Uterus (tissue), 4 donors: ENCODE data around the gene BMPR1A. TPM values are rescaled to one million over a fixed set of nuclear protein-coding genes. Genes with fewer than 3 reads are reported as not detected.
A peak's percentile ranks its signal among the peaks of the same experiment; 100 is the strongest.
"Not testable (repeated sequence)": the region's sequence is repeated elsewhere in the genome, so short reads cannot be mapped to it uniquely, and the experiment has no call there.

Experiments
- DNase-seq, 2 donors: peaks; one replicate each; pipeline ENCODE4 v3.0.0-alpha.2; 2019 to 2020
- H3K27ac ChIP-seq, 2 donors: fragments of 200-600 bp; sonication (generic); 1 replicate in 1 of 2; 2 replicates in 1 of 2; pipeline ENCODE4 v1.5.1; 2016 to 2018
- H3K27me3 ChIP-seq, 2 donors: fragments of 200-600 bp; sonication (generic); one replicate each; pipeline ENCODE4 v1.5.1; 2018 to 2019; ENCODE audit warnings: control low read depth in 1 of 2
- H3K36me3 ChIP-seq, 2 donors: fragments of 200-600 bp; sonication (generic); one replicate each; pipeline ENCODE4 v1.5.1; 2019; ENCODE audit warnings: control low read depth in 1 of 2
- H3K4me1 ChIP-seq, 2 donors: fragments of 200-600 bp; sonication (generic); one replicate each; pipeline ENCODE4 v1.5.1; 2018 to 2019; ENCODE audit warnings: control low read depth in 1 of 2
- H3K4me3 ChIP-seq, 2 donors: fragments of 200-600 bp; sonication (generic); 1 replicate in 1 of 2; 2 replicates in 1 of 2; pipeline ENCODE4 v1.5.1; 2018 to 2019; ENCODE audit warnings: mild to moderate bottlenecking in 1 of 2
- H3K9me3 ChIP-seq, 2 donors: fragments of 200-600 bp; sonication (generic); one replicate each; pipeline ENCODE4 v1.5.1; 2019; ENCODE audit warnings: control low read depth in 1 of 2
- CTCF ChIP-seq, 4 experiments: fragments of 200-600 bp in 2 of 4; fragments of 450-650 bp in 2 of 4; sonication (generic) in 2 of 4; IDR thresholded peaks; one replicate each; pipeline ENCODE4 v1.5.1; 2016 to 2019; ENCODE audit warnings: antibody characterized with exemption in 4 of 4, mild to moderate bottlenecking in 2 of 4, moderate library complexity in 1 of 4
- POLR2A ChIP-seq, 2 donors: fragments of 450-650 bp; IDR thresholded peaks; one replicate each; pipeline ENCODE4 v1.6.1; 2016; ENCODE audit warnings: antibody characterized with exemption in 2 of 2, mild to moderate bottlenecking in 1 of 2, moderate library complexity in 1 of 2
- intact Hi-C: fragments of 100-400 bp; cut with DNase I; formaldehyde crosslinking; loops from one replicate; pipeline ENCODE4 v1.15.1; 2023; ENCODE audit warnings: low total_unique reads
- total RNA-seq, 4 donors: library from RNA; depleted of rRNA in 3 of 4; stranded (reverse); fragments of >200 nt in 3 of 4; gene quantifications; one replicate each; pipeline versions ENCODE4 v1.1.0 to v1.2.4, GENCODE V29; 2014 to 2023
- donor health status: DM: yes; HTN: yes; CAD: no.

Gene BMPR1A
- total RNA-seq, 4 donors from 2014 or later, result 27.4 to 175 (median 69.2) TPM

- no peak for DNase-seq
- intact Hi-C loops, result no loop called here
- Histone ChIP-seq H3K9me3 (no peaks in the 10 kb centered on the region), H3K4me1 (no peaks in the 10 kb centered on the region), H3K27ac (peak overlapping the region in 1 of 2 donors; percentile 30), H3K36me3 (no peaks in the 10 kb centered on the region), H3K27me3 (no peaks in the 10 kb centered on the region), H3K4me3 (no peak overlapping the region)
- TF ChIP-seq POLR2A (IDR thresholded peaks at IDR 0.05) (no peak), CTCF (IDR thresholded peaks at IDR 0.05) (no peak)
These were observed 175.5 kb downstream of the BMPR1A start for GRCh38 chr10:86931872-86932271.

DNA sequence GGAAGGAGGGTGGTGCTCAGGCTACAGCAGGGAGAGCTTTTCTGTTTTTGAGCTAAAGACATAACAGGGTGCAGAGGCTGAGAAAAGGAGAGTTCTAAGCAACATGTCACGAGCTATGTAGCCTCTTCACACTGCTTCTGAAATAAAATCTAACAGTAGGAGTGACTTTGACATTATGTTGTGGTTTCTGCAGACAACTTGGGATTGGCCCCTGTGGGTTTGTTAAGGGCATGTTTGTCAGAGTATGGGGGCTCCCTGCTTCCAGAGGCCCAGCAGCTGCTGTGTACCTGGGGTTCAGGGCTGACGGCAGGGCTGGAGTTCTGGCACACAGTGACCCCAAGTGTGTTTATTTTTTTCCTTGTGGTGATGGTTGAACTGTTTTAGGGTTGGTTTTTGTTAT is 176.3 kb downstream of the BMPR1A start:
- TF ChIP-seq CTCF (IDR thresholded peaks at IDR 0.05) (no peak), POLR2A (IDR thresholded peaks at IDR 0.05) (no peak)
- no peak overlapping the region for H3K4me3 ChIP-seq
- no peaks in the 10 kb centered on the region for H3K36me3 ChIP-seq
- no peaks in the 10 kb centered on the region for H3K4me1 ChIP-seq
- H3K27me3 ChIP-seq, result no peaks in the 10 kb centered on the region
- DNase-seq, result no peak
- H3K27ac ChIP-seq, result no peak overlapping the region
- H3K9me3 ChIP-seq, result no peaks in the 10 kb centered on the region
- intact Hi-C loops, result no loop called here

DNA sequence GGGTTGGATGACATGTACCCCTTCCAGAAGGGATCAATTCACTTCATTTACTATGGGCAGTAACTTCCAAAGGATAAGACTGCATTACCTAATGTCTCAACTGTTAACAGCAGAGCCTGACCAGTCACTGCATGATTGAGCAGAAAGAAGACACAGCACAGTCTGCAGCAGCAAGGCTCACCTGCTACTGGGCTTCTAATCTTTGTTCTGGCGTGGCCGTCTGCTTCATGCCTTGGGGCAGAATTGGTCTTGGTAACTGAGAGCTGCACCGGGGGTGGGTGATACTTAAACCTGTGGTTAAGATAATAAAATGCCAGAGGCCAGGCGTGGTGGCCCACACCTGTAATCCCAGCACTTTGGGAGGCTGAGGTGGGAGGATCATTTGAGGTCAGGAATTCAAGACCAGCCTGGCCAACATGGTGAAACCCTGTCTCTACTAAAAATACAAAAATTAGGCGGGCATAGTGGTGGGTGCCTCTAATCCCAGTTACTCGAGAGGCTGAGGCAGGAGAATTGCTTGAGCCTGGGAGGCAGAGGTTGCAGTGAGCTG is 177.8 kb downstream of the BMPR1A start:
- H3K4me1 ChIP-seq, H3K4me3 ChIP-seq, intact Hi-C loops, H3K27ac ChIP-seq, H3K9me3 ChIP-seq, H3K36me3 ChIP-seq, DNase-seq, H3K27me3 ChIP-seq: not testable (repeated sequence)

DNA sequence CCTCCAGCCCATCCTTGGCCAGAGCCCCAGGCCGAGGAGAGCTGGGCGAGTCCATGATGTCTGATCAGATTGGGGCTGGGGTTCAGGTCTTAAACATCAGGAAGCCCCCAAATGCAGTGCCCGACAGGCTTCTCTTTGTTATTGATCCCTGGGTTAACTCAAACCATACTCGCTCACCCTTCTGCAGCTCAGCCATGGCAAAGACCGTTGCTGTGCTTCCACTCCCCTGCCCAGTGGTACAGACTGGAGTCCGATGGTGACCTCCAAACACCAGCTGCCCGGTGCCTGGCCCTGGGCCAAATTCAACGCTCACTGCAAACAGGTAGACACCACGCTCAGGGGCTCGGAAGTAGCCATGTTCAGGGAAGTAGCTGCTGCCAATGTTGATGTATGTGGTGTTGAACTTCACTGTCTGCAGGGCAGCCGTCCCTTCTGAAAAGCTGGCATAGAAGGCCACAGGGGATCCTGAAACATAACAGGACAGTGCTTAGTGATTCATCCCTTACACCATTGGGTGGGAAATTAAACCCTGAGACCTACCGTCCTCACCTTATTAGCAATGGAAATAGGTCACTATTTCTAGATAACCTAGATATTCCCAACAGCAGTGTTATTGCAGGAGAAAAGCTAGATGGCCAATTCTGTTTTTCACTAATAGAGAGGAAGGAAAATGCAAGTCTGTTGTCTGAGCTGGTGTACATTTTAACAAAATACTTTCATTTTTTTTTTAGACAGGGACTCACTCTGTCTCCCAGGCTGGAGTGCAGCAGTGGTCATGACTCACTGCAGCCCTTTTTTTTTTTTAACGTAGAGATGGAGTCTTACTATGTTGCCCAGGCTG is 180.5 kb downstream of the BMPR1A start:
- Histone ChIP-seq H3K27ac (no peak overlapping the region), H3K36me3 (no peaks in the 10 kb centered on the region), H3K27me3 (no peaks in the 10 kb centered on the region), H3K9me3 (no peaks in the 10 kb centered on the region), H3K4me3 (no peak overlapping the region), H3K4me1 (no peaks in the 10 kb centered on the region)
- no peak for TF ChIP-seq POLR2A (IDR thresholded peaks at IDR 0.05)
- no peak for TF ChIP-seq CTCF (IDR thresholded peaks at IDR 0.05)
- no peak for DNase-seq
- intact Hi-C loops, result no loop called here

GRCh38 chr10:86937502-86938154 is 181.2 kb downstream of the BMPR1A start:
- TF ChIP-seq CTCF (IDR thresholded peaks at IDR 0.05) (no peak), POLR2A (IDR thresholded peaks at IDR 0.05) (no peak)
- Histone ChIP-seq H3K9me3 (no peaks in the 10 kb centered on the region), H3K4me3 (no peak overlapping the region), H3K4me1 (peaks cover 0 to 3% of the 10 kb centered on the region in 2 donors), H3K36me3 (no peaks in the 10 kb centered on the region), H3K27me3 (no peaks in the 10 kb centered on the region), H3K27ac (no peak overlapping the region)
- DNase-seq, result no peak
- intact Hi-C loops, result no loop called here
